Adrenal gland (tissue), 12 donors: ENCODE data around the gene RNF180. TPM values are rescaled to one million over a fixed set of nuclear protein-coding genes. Genes with fewer than 3 reads are reported as not detected.
"Not testable (repeated sequence)": the region's sequence is repeated elsewhere in the genome, so short reads cannot be mapped to it uniquely, and the experiment has no call there.

Experiments
- DNase-seq, 7 donors: peaks; one replicate each; pipeline ENCODE4 v3.0.0-alpha.2; 2019 to 2020
- H3K27ac ChIP-seq, 5 donors: fragments of 200-600 bp; sonication (generic) in 4 of 5; 1 replicate in 3 of 5; 2 replicates in 2 of 5; pipeline versions ENCODE4 v1.5.1 to v1.8.0; 2016 to 2020; ENCODE audit warnings: mild to moderate bottlenecking in 1 of 5
- H3K27me3 ChIP-seq: fragments of 200-600 bp; 2 replicates; pipeline ENCODE4 v1.8.0; 2021
- H3K36me3 ChIP-seq, 2 donors: fragments of 200-600 bp; replicated peaks in 1 of 2; 1 replicate in 1 of 2; 2 replicates in 1 of 2; pipeline versions ENCODE4 v1.5.1 to v1.8.0; 2018 to 2022
- H3K4me1 ChIP-seq, 2 donors: fragments of 200-600 bp; replicated peaks in 1 of 2; 1 replicate in 1 of 2; 2 replicates in 1 of 2; pipeline versions ENCODE4 v1.5.1 to v1.8.0; 2018 to 2021
- H3K4me3 ChIP-seq, 4 donors: fragments of 200-600 bp; sonication (generic) in 3 of 4; one replicate each; pipeline ENCODE4 v1.5.1; 2016 to 2018
- H3K9me3 ChIP-seq, 3 donors: fragments of 200-600 bp; sonication (generic) in 1 of 3; replicated peaks in 1 of 3; 1 replicate in 2 of 3; 2 replicates in 1 of 3; pipeline versions ENCODE4 v1.5.1 to v1.8.0; 2016 to 2021
- POLR2A ChIP-seq, 2 donors: fragments of 450-650 bp; IDR thresholded peaks; one replicate each; pipeline ENCODE4 v1.6.1; 2017; ENCODE audit warnings: antibody characterized with exemption in 2 of 2, mild to moderate bottlenecking in 2 of 2, moderate library complexity in 1 of 2
- WGBS, 4 donors: extraction: QIAGEN DNeasy Blood & Tissue Kit in 2 of 4; methylation state at CpG; one replicate each; pipeline versions ENCODE4 v1.1.5 to v1.1.7; 2013 to 2017; 5-methylcytosine and 5-hydroxymethylcytosine counted together
- intact Hi-C, 2 donors: fragments of 100-400 bp; cut with DNase I; formaldehyde crosslinking; loops; one replicate each; pipeline versions ENCODE4 v1.14.1 to v1.15.0; 2022 to 2023
- polyA plus RNA-seq, 3 donors: library from polyadenylated mRNA; stranded (reverse); fragments of 200-250 nt in 2 of 3; fragments of 350-450 nt in 1 of 3; fragmentation: Illumina TruSeq in 1 of 3; extraction: RNeasy Lipid Tissue Mini Kit (QIAGEN cat#74804) in 1 of 3; gene quantifications; one replicate each; pipeline ENCODE4 v1.2.3, GENCODE V29; 2013 to 2014
- total RNA-seq, 9 donors: library from RNA; depleted of rRNA in 4 of 9; stranded (reverse); fragments of >200 nt in 4 of 9; fragments of 120-200 nt in 1 of 9; fragmentation: NEBNext Ultra II Directional in 1 of 9; extraction: Animal tissue kit (Norgen Biotek cat#: 25700) in 1 of 9; gene quantifications; one replicate each; pipeline versions ENCODE4 v1.1.0 to v1.2.4, GENCODE V29; 2013 to 2023
- TF ChIP-seq, protein P1 (sequence below), 6 experiments: fragments of 450-650 bp in 4 of 6; fragments of 200-600 bp in 2 of 6; sonication (generic) in 1 of 6; IDR thresholded peaks; 1 replicate in 5 of 6; 2 replicates in 1 of 6; pipeline versions ENCODE4 v1.5.1 to v1.8.0; 2016 to 2021; ENCODE audit warnings: antibody characterized with exemption in 6 of 6, mild to moderate bottlenecking in 2 of 6, moderate library complexity in 1 of 6
- donor health status: healthy with polysubstance abuse.
- donor health status: Bipolar disorder and iron deficiency.
- donor health status: DM: yes; HTN: yes; CAD: no.
- donor health status: DM: no; HTN: no; CAD: no.
- donor health status: DM: no; HTN: no; CAD: no.
- donor health status: DM: yes; HTN: yes; CAD: no.

The RNF180 gene
- total and polyA plus RNA-seq, 12 donors: 1.5 to 21.7 (median 9.2) TPM

DNA sequence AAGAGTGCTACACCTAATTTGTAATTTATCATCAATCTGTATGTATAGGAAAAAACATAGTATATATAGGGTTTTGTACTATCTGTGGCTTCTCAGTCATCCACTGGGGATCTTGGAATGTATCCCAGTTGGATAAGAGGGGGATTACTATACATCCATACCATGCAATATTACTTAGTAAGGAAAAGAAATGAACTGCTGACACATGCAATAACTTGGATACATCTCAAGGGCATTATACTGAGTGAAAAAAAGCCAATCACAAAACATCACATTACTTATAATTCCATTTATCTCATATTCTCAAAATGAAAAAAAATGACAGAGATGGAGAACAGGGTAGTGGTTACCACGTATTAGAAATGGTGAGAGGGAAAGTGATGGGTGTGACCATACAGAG lies 231.9 kb downstream of the RNF180 start:
- intact Hi-C loops: no loop called here
- Histone ChIP-seq H3K27me3 (no peaks in the 10 kb centered on the region), H3K36me3 (no peaks in the 10 kb centered on the region), H3K27ac (no peak overlapping the region), H3K4me1 (no peaks in the 10 kb centered on the region), H3K4me3 (no peak overlapping the region), H3K9me3 (peaks cover 0 to 1% (median 0%) of the 10 kb centered on the region in 3 donors)
- no peak for DNase-seq
- WGBS, 4 donors: 75 to 92% (median 87%) methylated on average over 1 of the region's 1 CpG
- no peak for TF ChIP-seq POLR2A (IDR thresholded peaks at IDR 0.05)
- TF ChIP-seq, protein P1, sequence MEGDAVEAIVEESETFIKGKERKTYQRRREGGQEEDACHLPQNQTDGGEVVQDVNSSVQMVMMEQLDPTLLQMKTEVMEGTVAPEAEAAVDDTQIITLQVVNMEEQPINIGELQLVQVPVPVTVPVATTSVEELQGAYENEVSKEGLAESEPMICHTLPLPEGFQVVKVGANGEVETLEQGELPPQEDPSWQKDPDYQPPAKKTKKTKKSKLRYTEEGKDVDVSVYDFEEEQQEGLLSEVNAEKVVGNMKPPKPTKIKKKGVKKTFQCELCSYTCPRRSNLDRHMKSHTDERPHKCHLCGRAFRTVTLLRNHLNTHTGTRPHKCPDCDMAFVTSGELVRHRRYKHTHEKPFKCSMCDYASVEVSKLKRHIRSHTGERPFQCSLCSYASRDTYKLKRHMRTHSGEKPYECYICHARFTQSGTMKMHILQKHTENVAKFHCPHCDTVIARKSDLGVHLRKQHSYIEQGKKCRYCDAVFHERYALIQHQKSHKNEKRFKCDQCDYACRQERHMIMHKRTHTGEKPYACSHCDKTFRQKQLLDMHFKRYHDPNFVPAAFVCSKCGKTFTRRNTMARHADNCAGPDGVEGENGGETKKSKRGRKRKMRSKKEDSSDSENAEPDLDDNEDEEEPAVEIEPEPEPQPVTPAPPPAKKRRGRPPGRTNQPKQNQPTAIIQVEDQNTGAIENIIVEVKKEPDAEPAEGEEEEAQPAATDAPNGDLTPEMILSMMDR (IDR thresholded peaks at IDR 0.05): no peak

DNA sequence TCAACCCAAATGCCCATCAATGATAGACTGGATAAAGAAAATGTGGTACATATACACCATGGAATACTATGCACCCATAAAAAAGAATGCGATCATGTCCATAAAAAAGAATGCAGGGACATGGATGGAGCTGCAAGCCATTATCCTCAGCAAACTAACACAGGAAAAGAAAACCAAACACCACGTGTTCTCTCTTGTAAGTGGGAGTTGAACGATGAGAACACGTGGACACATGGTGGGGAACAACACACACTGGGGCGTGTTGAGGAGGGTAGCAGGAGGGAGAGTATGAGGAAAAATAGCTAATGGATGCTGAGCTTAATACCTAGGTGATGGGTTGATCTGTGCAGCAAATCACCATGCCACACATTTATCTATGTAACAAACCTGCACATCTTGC lies 233.1 kb downstream of the RNF180 start:
- DNase-seq, H3K4me1 ChIP-seq, intact Hi-C loops, H3K36me3 ChIP-seq, H3K27ac ChIP-seq, H3K9me3 ChIP-seq, H3K27me3 ChIP-seq, H3K4me3 ChIP-seq: not testable (repeated sequence)
- WGBS, 4 donors: 87 to 92% (median 90%) methylated on average over 5 of the region's 5 CpGs

DNA sequence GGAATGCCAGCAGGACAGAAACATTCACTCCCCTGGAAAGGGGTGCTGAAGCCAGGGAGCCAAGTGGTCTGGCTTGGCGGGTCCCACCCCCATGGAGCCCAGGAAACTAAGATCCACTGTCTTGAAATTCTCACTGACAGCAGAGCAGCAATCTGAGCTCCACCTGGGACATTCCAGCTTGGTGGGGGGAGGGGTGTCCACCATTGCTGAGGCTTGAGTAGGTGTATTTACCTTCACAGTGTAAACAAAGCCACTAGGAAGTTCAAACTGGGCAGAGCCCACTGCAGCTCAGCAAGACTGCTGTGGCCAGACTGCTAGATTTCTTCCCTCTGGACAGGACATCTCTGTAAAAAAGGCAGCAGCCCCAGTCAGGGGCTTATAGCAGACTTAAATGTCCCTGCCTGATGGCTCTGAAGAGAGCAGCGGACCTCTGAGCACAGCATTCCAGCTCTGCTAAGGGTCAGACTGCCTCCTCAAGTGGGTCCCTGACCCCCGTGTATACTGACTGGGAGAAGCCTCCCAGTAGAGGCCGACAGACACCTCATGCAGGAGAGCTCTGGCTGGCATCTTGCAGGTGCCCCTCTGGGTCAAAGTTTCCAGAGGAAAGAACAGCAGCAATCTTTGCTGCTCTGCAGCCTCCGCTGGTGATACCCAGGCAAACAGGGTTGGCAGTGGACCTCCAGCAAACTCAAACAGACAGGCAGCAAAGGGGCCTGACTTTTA lies 241.6 kb downstream of the RNF180 start:
- H3K27me3 ChIP-seq, H3K4me3 ChIP-seq, H3K9me3 ChIP-seq, H3K4me1 ChIP-seq, intact Hi-C loops, H3K36me3 ChIP-seq, H3K27ac ChIP-seq, DNase-seq: not testable (repeated sequence)
- WGBS, 4 donors: 57 to 76% (median 64%) methylated on average over 2 to 5 of the region's 5 CpGs

DNA sequence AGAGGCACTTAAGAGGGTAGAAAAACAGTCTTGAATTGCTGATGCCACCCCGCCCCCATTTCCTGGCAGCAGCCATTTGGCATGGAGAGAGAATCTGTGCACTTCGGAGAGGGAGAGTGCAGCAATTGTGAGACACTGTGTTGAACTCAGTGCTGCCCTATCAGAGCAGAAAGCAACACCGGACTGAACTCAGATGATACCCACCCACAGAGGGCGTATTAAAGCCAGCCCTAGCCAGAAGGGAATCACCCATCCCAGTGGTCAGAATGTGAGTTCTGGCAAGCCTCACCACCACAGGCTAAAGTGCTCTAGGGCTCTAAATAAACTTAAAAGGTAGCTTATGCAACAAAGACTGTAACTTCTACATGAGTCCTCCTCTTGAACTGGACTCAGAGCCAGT lies 251.7 kb downstream of the RNF180 start:
- H3K27me3 ChIP-seq: no peaks in the 10 kb centered on the region
- H3K36me3 ChIP-seq: no peaks in the 10 kb centered on the region
- WGBS, 4 donors: 56 to 66% (median 62%) methylated on average over 3 to 4 of the region's 4 CpGs
- DNase-seq: no peak
- H3K9me3 ChIP-seq: no peaks in the 10 kb centered on the region
- no peak overlapping the region for H3K27ac ChIP-seq
- H3K4me3 ChIP-seq: no peak overlapping the region
- no peaks in the 10 kb centered on the region for H3K4me1 ChIP-seq
- intact Hi-C loops: no loop called here
- TF ChIP-seq, protein P1 (IDR thresholded peaks at IDR 0.05): no peak
- no peak for TF ChIP-seq POLR2A (IDR thresholded peaks at IDR 0.05)

DNA sequence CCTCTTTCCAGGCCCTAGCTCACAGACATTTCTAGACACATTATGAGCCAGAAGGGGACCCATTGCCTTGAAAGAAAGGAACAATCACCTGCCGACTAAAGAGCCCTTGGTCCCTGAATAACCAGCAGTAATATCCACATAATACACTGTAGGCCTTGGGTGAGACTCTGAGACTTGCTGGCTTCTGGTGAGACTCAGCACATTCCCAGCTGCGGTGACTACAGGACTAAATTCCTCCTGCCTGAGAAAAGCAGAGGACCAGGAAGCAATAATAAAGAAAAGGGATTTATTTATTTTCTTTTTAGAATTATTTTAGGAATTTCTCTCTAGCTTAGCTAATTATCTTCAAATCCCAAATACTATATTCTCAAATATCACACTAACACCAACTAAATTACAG lies 252.4 kb downstream of the RNF180 start:
- no peak for TF ChIP-seq POLR2A (IDR thresholded peaks at IDR 0.05)
- TF ChIP-seq, protein P1 (IDR thresholded peaks at IDR 0.05): no peak
- H3K9me3 ChIP-seq: no peaks in the 10 kb centered on the region
- no peaks in the 10 kb centered on the region for H3K4me1 ChIP-seq
- no peak for DNase-seq
- intact Hi-C loops: no loop called here
- no peaks in the 10 kb centered on the region for H3K36me3 ChIP-seq
- H3K27me3 ChIP-seq: no peaks in the 10 kb centered on the region
- H3K4me3 ChIP-seq: no peak overlapping the region
- H3K27ac ChIP-seq: no peak overlapping the region
- 76 to 90% (median 79%) methylated on average over 2 of the region's 2 CpGs for WGBS, 4 donors

Other genes with a start within 250 kb of the RNF180 start
- not detected for gene HTR1A, start 203.4 kb upstream of the RNF180 start, total RNA-seq
- not detected for gene HTR1A, start 203.4 kb upstream of the RNF180 start, polyA plus RNA-seq